HG02763 (cell line): ENCODE data around the gene CARMIL1.
"Not testable (repeated sequence)": the region's sequence is repeated elsewhere in the genome, so short reads cannot be mapped to it uniquely, and the experiment has no call there.

ENCODE experiments used
- ATAC-seq: cut with Tn5 transposase; IDR thresholded peaks from one replicate; pipeline ENCODE4 v1.9.1; 2021; ENCODE audit warnings: mild to moderate bottlenecking, moderate library complexity; ENCODE audit not compliant: unreplicated experiment

Gene CARMIL1

DNA sequence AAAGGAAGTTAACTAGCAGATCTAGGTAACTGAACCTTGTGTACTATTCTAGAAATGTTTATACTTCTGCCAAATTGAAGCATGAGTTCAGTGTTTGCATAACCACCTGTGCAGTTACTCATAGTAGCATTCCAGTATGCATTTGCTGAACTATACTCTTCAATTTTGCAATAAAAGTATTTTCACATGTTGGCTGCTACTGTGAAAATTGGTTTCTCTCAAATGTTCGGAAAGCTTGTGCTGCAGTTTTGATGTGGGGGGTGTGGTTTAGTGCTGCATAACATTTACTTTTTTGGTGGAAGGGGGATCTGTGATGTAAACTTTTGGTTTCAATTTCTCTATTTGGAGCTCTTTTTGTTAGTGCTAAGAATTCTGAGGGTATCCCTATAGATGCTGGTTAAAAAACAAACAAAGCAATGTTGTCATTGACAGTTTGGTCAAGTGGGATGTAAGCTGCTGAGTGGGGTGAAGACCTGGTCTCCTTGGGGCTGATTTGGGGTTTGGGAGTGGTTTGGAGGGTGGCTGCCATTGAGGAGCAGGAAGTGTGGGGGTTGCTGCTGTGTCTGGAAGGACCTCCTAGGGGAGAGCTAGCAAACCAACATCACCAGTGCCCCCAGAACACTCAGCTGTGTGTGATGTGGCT lies 87.8 kb downstream of the CARMIL1 start:
- ATAC-seq = no peak

DNA sequence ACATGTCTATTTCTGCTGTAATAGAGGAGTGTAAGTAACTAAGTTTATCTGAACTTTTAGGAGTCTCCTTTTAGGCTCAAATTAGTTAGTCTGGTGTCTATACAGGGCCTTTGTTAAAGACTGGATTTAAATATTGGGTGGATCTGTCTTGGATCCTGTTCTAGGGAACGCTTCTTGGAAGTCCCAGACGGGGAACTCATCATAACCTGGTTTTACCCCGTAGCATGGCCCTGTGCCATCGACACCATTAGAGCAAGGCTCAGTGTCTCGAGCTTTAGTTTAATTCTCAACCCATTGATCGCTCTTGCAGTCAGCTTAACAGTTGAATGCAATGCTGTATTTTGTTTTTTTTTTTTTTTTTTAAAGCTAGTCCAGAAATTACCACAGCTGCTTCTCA lies 89.9 kb downstream of the CARMIL1 start:
- no peak for ATAC-seq

DNA sequence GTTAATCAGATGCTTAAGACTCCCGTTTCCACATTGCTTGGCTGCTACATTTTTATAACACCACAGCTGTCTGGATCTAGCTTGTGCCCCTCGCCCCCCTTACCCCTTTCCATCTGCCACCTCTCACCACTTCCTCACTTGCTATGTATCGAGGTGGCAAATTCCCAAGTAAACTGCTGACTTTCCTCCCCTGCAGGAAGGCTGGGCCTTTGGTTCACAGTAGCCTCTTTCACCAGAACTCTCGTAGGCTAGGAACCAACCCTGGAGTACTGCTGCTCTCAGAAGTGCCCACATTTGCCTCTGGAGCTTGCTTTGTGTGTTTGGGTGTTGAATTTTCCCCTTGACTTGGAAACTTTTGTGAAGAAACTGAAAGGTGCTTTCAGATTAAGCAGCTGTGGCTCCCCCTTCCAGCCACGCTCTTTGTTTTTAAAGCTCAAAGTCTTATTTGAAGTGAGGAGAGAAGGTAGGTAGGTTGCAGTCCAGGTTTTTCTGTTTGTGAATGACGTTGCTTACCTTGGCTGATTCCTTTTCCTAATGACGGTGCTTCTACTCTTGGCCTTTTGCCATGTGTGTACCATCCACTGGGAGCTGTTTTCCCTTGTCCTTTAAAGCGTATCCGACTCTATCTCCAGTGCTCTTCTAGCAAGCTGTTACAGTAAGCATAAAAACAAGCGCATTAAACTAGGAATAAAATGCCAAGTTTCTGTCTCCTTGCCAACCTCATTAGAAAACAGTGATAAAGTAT lies 90.4 kb downstream of the CARMIL1 start:
- no peak for ATAC-seq

DNA sequence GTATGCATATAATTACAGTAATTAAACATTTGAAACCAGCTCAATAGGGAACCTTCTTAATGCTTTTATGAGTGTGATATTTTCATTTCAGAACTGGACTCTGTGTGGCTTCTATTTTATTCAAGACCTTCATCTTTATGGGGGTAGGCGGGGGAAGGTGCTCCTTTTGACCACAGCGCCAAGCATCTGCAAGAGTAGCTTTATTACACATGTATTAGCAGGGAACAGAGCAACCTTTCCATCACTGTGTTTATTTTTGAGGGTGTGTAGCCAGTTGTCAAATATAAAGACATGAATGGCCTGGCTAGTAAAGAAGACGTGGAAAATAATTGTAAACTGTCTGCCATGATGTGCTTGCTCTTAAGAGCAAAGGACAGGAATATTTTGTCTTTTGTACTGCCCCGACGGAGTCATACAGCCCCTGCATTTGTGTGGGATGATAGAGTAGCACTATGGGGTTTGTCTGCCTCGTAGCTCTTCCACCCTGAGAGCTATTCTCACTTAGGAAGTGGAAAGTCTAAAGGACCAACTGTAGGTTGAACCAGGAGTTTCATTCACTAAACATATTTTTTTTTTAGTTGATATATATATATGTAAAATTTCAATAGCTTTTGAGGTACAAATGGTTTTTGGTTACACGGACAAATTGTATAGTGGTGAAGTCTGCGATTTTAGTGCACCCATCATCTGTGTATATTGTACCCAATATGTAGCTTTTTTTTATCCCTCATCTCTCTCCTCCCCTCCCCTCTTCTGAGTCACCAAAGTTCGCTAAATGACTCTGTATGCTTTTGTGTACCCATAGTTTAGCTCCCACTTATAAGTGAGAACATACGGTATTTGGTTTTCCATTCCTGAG lies 91.2 kb downstream of the CARMIL1 start:
- no peak for ATAC-seq

DNA sequence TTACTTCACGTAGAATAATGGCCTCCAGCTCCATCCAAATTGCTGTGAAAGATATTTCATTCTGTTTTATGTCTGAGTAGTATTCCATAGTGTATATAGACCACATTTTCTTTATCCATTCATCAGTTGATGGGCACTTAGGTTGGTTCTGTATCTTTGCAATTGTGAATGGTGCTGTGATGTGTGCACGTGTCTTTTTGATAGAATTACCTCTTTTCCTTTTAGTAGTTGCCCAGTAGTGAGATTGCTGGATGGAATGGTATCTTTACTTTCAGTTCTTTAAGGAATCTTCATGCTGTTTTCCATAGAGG lies 91.8 kb downstream of the CARMIL1 start:
- no peak for ATAC-seq

DNA sequence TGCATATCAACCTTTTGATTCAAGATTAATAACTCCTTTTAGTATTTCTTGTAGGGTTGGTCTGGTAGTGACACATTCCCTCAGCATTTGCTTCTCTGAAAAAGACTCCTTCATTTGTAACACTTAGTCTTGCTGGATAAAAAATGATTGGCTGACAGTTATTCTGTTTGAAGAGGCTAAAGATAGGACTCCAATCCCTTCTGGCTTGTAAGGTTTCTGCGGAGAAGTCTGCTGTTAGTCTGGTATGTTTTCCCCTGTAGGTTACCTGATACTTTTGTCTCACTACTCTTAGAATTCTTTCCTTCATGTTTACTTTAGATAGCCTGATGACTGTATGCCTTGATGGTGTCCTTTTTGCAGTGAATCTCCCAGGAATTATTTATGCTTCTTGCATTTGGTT lies 96.0 kb downstream of the CARMIL1 start:
- ATAC-seq = no peak

DNA sequence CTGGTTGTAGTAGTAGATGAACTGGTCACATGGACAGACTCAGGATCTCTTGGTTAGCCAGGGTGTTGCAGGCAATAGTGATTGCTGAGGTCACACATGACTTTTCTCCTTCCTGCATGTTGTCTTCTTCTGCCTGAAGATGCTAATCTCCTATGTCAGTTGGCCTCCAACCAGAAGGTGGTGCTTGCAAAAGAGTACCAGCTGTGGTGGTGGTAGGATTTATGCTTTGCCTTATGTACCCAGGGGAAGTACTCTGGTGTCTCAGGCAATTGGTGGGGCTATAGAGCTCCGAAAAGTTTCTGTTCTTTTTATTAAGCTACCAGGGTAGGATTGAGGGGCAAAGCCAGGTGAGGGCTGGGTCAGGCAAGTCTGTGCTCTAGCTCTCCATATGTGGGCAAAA lies 98.5 kb downstream of the CARMIL1 start:
- ATAC-seq = no peak

DNA sequence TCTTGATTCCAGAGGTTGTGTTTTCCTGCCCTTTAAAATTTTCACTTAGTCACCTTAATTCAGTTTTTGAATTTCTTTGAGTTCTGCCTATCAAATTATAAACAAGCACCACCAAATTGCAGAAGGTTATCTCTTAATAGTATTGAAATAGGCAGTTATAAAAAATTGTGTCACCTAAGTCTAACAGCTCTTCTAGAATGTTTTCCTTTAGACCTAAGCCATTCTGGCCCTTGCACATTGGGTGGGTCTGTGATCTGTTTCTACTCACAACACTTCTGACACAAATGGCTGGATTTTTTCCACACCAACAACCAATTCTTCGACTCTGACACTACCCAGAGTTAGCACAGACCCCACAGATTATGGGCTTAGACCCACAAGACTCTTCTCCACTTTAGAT lies 101.9 kb downstream of the CARMIL1 start:
- ATAC-seq = no peak

DNA sequence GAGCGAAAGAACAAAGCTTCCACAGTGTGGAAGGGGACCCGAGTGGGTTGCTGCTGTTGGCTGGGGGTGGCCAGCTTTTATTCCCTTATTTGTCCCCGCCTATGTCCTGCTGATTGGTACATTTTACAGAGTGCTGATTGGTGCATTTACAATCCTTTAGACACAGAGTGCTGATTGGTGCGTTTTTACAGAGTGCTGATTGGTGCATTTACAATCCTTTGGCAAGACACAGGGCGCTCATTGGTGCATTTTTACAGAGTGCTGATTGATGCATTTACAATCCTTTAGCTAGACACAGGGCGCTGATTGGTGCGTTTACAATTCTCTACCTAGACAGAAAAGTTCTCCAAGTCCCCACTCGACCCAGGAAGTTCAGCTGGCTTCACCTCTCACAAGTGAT lies 103.3 kb downstream of the CARMIL1 start:
- ATAC-seq = not testable (repeated sequence)

DNA sequence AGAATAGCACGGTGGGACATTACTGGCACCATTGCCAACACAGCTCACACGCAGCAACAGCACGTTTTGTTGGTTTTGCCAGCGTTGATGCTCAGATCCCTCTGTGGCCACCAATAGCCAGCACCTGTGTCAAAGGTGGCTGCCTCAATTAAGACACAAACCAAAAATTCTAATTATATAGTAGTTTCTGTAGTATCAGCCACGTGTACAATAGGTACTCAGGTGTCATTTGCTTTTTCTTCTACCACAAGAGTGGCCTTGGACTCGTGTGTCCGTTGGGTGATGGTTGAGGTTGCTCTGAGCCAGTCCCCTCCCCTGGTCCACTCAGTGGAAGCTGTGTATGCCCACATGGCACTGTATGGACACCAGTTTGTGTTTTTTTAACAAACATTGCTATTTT lies 105.1 kb downstream of the CARMIL1 start:
- ATAC-seq = no peak

DNA sequence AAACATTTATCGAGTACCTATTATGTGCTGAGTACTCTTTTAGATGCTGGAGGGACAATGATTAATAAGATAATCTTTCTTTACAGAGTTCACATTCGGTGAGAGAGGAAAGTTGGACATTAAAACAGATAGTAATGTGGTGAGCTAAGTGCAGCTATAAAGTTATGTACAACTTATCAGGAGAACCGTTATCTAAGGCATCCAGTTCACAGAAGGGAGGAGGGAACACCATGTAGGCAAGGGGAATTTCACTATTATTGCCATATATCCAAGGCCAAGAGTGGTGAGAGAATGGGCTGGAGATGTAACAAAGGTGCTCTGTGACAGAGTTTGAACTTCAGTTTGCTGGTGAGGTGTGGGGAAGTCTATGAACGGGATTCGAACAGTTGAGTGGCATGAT lies 105.8 kb downstream of the CARMIL1 start:
- ATAC-seq = no peak

DNA sequence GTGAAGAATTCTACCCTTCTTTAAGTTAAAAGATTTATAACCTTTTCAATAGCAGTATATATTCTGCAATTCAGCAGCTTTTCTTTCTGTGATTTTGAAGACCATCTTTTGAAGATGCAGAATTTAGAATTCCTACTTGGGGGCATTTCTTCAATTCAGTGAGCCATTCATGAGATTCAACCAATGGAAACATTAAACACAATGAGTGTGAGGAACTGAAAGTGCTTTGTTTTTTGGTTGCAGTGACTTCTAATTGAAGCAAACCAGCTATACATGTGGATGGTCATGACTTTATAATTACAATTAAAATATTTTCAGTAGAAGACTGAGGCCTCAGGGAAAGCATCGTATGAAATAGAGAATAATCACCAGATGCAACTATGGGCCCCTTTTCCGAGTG lies 108.3 kb downstream of the CARMIL1 start:
- ATAC-seq = no peak

DNA sequence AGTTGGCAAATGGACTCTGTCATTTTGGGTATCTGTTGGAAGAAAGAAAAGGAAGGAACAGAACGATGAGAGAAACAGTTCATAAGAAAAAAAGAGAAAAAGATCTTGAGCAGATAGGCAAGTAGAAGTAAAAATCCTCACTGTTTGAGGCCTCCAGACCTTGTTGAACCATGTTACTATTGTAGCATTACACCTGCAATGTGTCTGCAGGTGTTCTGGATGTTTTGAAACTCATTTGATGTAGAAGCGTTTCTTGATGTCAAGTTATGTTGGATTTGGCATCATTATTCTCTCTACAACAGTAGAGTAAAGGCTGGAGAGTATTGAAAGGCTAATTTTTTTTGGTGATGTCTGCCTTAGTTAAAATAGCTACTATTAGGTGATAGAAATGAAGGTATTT lies 108.7 kb downstream of the CARMIL1 start:
- ATAC-seq = no peak

DNA sequence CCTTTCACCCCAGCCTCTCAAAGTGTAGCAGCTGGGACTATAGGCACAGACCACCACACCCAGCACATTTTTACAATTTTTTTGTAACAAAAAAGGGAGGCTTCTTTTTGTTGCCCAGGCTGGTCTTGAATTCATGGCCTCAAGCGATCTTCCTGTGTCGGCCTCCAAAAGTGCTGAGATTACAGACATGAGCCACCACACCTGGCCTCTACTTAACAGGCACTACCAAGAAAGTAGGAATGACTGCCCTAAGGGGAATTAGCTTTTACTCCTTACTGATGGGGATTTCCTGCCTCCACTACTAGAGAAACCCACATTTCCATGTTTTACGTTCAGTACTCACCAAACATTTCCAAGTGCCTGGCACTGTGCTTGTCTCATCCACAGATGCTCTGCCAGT lies 109.6 kb downstream of the CARMIL1 start:
- no peak for ATAC-seq

DNA sequence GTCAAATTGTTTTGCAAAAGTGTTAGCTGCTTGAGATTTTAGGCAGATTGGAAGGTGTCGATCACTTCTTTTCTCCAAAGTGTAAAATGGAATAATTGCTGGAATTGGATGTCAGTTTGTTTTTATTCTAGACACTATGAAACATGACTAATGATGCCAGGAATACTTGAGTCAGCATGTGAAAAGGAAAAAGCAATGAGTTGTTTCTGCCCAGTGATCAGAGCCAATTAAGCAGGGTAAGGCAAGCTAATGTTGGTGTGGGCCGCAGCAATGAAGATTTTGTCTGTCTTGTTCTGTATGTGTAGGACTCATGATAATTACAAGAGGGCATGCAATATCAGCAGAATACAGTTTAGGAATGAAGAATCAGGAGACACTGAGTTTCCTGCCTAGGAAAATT lies 110.3 kb downstream of the CARMIL1 start:
- no peak for ATAC-seq

DNA sequence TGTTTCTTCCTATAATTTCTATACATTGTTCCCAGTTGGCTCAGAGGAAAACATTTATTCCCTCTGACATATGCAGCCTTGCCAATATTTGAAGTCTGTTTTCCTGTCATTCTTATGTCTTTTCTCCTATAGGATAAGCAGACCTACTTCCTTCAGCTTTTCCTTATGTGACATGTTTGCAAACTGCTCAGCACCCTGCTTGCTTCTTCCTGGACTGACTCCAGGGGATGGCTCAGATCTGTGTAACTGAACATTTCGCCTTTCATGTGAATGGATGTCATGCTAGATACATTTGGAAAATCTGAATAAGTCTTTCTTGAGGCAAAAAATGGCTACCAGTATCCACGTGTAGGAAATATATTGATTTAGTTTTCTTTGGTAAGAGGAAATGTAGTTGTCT lies 113.2 kb downstream of the CARMIL1 start:
- ATAC-seq = no peak

DNA sequence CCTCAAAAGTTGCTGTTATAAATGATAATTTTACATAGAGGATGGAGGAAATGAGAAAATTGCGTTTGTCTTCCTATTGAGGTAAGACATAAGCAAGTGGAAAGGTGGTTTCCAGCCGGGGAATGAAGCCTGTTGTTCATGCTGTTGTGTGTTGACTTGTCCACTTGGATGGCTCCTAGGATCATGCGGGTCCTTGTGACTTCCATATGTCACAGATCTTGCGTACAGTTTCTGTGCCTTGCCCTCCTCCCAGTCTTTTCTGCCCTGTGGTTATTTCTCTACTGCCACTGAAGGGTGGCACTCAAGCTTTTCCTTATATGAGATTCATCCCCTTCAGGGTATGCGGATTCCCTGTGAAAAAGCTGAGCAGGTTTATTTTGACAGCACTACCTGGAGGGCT lies 116.6 kb downstream of the CARMIL1 start:
- ATAC-seq = no peak

DNA sequence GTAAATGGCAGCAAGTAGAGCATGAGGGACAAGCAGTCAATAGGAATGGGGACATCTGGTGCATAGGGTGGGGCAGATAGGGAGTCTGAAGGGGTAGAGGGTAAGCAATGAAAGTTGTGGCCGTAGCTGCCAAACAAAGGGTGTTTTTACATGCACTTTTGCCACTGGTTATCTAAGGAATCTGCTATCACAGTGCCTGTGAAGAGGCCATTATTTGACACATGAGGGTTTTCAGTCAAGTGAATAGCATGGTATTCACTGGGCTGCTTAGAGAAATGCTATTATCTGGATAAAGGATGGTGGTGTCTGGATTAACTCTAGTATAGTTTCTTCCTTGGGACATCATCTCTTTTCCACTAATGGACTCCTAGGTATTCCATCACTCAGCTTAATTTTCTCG lies 118.2 kb downstream of the CARMIL1 start:
- no peak for ATAC-seq

DNA sequence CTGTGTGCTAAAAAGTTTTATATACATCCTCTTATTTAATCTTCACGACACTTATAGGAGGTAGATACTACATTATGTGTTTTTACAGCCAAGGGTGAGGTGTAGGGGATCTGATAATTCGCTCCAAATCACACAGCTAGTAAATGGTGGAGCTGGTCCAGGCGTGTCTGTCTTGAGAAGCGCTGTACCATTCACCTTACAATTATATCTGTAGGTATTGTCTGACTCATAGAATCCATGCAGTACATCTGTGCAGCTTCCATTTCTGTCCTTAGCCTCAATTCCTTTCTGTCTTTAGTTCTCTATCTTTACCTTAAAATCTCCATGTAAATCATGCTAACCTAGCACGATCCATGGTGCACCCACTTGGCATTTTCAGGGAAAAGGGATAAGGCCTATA lies 120.7 kb downstream of the CARMIL1 start:
- no peak for ATAC-seq

DNA sequence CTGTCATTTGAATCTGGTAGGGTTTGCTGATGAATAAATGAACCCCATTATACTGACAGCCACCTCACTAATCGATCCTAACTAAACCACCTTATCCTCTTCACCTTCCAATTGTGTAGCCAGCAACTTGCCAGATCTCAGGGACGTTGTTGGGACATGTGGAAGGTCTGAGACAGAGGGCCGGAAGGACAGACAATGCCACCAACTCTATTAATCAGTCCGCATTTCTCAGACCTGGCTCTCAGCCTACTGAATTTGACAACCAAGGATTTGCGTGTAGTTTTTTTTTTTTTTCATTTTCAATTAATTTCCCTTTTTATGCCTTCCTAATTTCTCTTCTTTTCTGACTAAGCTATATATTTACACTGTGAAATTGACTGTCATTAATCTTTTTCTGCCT lies 122.5 kb downstream of the CARMIL1 start:
- ATAC-seq = no peak

DNA sequence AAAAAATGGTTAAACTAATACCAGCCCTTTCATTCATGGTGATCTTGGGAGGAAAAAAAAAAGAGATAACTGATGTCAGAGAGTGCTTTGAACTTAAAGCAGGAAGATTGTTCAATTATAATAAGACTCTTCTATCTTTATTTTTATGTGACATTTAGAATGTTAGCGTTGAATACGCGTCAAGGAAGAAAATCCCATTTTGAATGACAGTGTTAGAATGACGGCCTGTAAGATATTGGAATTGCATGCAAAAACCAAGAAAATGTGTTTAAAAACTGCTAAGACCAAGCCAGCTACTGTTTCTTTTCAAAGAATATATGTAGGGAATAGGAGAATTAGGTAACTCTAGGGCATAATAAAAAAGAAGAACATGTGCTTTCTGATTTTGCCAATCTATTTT lies 123.0 kb downstream of the CARMIL1 start:
- no peak for ATAC-seq

DNA sequence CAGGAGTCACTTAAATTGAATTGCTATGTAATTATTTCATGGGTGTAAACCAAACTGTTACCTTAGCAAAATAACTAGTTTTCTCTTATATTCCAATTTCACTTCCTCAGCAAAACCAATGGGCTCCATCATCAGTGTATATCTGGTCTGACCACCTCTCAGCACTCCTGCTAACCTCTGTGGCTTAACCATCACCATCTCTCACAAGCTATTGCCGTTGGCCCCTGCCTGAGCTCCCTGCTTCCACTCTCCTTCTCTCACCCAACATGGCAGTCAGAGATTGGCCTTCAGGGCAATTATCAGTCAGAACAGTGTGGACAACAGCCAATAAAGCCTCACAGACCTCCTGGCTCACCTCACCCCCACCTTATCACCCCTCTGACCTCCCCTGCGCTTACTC lies 124.0 kb downstream of the CARMIL1 start:
- ATAC-seq = no peak
